Nephron (organoid): ENCODE data around the gene FUBP3.

Experiments
- H3K27ac Mint-ChIP-seq, 3 experiments: 2 replicates each; pipeline ENCODE4 v1.8.0; 2020; ENCODE audit warnings: mixed read lengths in 3 of 3, mild to moderate bottlenecking in 2 of 3, moderate library complexity in 1 of 3
- H3K27me3 Mint-ChIP-seq: 2 replicates; pipeline ENCODE4 v1.8.0; 2021; ENCODE audit warnings: low read depth, mild to moderate bottlenecking, moderate library complexity, mixed read lengths
- H3K36me3 Mint-ChIP-seq: 2 replicates; pipeline ENCODE4 v1.8.0; 2020; ENCODE audit warnings: low read depth, mixed read lengths
- H3K4me1 Mint-ChIP-seq: 2 replicates; pipeline ENCODE4 v1.8.0; 2020; ENCODE audit warnings: mixed read lengths
- H3K4me3 Mint-ChIP-seq, 3 experiments: 2 replicates each; pipeline ENCODE4 v1.8.0; 2020; ENCODE audit warnings: mild to moderate bottlenecking in 3 of 3, mixed read lengths in 3 of 3, moderate library complexity in 2 of 3
- H3K9me3 Mint-ChIP-seq: 2 replicates; pipeline ENCODE4 v1.8.0; 2020; ENCODE audit warnings: mixed read lengths
- CTCF ChIP-seq, 3 experiments: fragments of 200-600 bp; sonication (generic); IDR thresholded peaks; one replicate each; pipeline ENCODE4 v1.5.0; 2021; ENCODE audit warnings: antibody characterized with exemption in 3 of 3; ENCODE audit not compliant: unreplicated experiment in 3 of 3

Gene FUBP3

GRCh38 chr9:130578865-130579737, at the start of gene FUBP3:
TSS of gene FUBP3 (plus strand) at chr9:130579577. CDS start at chr9:130579681, 104 bp downstream.
- H3K4me3 Mint-ChIP-seq = peak within 1 kb of the TSS; percentile 91 to 95 (median 95)
- no peak for TF ChIP-seq CTCF (IDR thresholded peaks at IDR 0.05; ENCODE audit: unreplicated experiment in 3 of 3)
- H3K4me1 Mint-ChIP-seq = peaks cover 31% of the 10 kb centered on the region

GRCh38 chr9:130530938-130531337, 48.4 kb upstream of the FUBP3 start:
- H3K4me1 Mint-ChIP-seq = peaks cover 22% of the 10 kb centered on the region

More at GRCh38 chr9:130578865-130579737, at the start of gene FUBP3:
- H3K36me3 Mint-ChIP-seq = peaks cover 9% of the 10 kb centered on the region
- no peaks in the 10 kb centered on the region for H3K9me3 Mint-ChIP-seq
- no peaks in the 10 kb centered on the region for H3K27me3 Mint-ChIP-seq
- H3K27ac Mint-ChIP-seq = peak within 1 kb of the TSS; percentile 86 to 93 (median 90)

GRCh38 chr9:130531670-130532069, 47.7 kb upstream of the FUBP3 start:
- H3K27me3 Mint-ChIP-seq = peaks cover 69% of the 10 kb centered on the region
- H3K4me1 Mint-ChIP-seq = peaks cover 27% of the 10 kb centered on the region
- no peak for TF ChIP-seq CTCF (IDR thresholded peaks at IDR 0.05; ENCODE audit: unreplicated experiment in 3 of 3)
- no peak overlapping the region for H3K4me3 Mint-ChIP-seq
- no peaks in the 10 kb centered on the region for H3K36me3 Mint-ChIP-seq
- no peak overlapping the region for H3K27ac Mint-ChIP-seq
- no peaks in the 10 kb centered on the region for H3K9me3 Mint-ChIP-seq

More at GRCh38 chr9:130530938-130531337, 48.4 kb upstream of the FUBP3 start:
- no peak for TF ChIP-seq CTCF (IDR thresholded peaks at IDR 0.05; ENCODE audit: unreplicated experiment in 3 of 3)
- H3K27ac Mint-ChIP-seq = no peak overlapping the region
- H3K36me3 Mint-ChIP-seq = no peaks in the 10 kb centered on the region
- no peaks in the 10 kb centered on the region for H3K9me3 Mint-ChIP-seq
- H3K4me3 Mint-ChIP-seq = peak overlapping the region in 1 of 3 experiments; percentile 22
- peaks cover 71% of the 10 kb centered on the region for H3K27me3 Mint-ChIP-seq

GRCh38 chr9:130532426-130533080, 46.8 kb upstream of the FUBP3 start:
- peaks cover 72% of the 10 kb centered on the region for H3K27me3 Mint-ChIP-seq
- H3K9me3 Mint-ChIP-seq = no peaks in the 10 kb centered on the region
- no peak overlapping the region for H3K4me3 Mint-ChIP-seq
- no peak for TF ChIP-seq CTCF (IDR thresholded peaks at IDR 0.05; ENCODE audit: unreplicated experiment in 3 of 3)
- peaks cover 30% of the 10 kb centered on the region for H3K4me1 Mint-ChIP-seq
- no peaks in the 10 kb centered on the region for H3K36me3 Mint-ChIP-seq
- H3K27ac Mint-ChIP-seq = no peak overlapping the region

- no peak for TF ChIP-seq CTCF (IDR thresholded peaks at IDR 0.05; ENCODE audit: unreplicated experiment in 3 of 3)
- Mint-ChIP-seq H3K4me1 (peaks cover 37% of the 10 kb centered on the region), H3K27me3 (peaks cover 82% of the 10 kb centered on the region), H3K9me3 (no peaks in the 10 kb centered on the region), H3K4me3 (peak overlapping the region; percentile 62 to 70 (median 68)), H3K27ac (peak overlapping the region in 1 of 3 experiments; percentile 49), H3K36me3 (no peaks in the 10 kb centered on the region)
Measured at GRCh38 chr9:130535818-130536521, 43.4 kb upstream of the FUBP3 start.
